NT2/D1 (cell line): ENCODE data around the gene SRC.

Source experiments
- DNase-seq: peaks from one replicate; pipeline ENCODE4 v3.0.0-alpha.2; 2011; ENCODE audit warnings: low read depth, low spot score
- H3K27me3 ChIP-seq: 2 replicates; pipeline ENCODE4 v1.6.0; 2011; ENCODE audit warnings: mild to moderate bottlenecking; ENCODE audit not compliant: insufficient read length, insufficient read depth
- H3K36me3 ChIP-seq: 2 replicates; pipeline ENCODE4 v1.6.1; 2011; ENCODE audit warnings: mild to moderate bottlenecking, low read length, mixed read lengths; ENCODE audit not compliant: insufficient read depth, insufficient read length
- H3K4me1 ChIP-seq: 2 replicates; pipeline ENCODE4 v1.5.1; 2011; ENCODE audit not compliant: insufficient read depth, insufficient read length
- H3K4me3 ChIP-seq: 2 replicates; pipeline ENCODE4 v1.5.1; 2011; ENCODE audit warnings: low read depth; ENCODE audit not compliant: insufficient read length
- H3K9ac ChIP-seq: 2 replicates; pipeline ENCODE4 v1.6.0; 2011; ENCODE audit warnings: low read depth; ENCODE audit not compliant: insufficient read length
- H3K9me3 ChIP-seq: 2 replicates; pipeline ENCODE4 v1.5.1; 2011; ENCODE audit warnings: mild to moderate bottlenecking, low read length; ENCODE audit not compliant: insufficient read depth
- SUZ12 ChIP-seq: IDR thresholded peaks from 2 replicates; pipeline ENCODE4 v1.6.1; 2011; ENCODE audit not compliant: insufficient read length, insufficient read depth; ENCODE audit errors: extremely low read depth
- YY1 ChIP-seq: IDR thresholded peaks from 2 replicates; pipeline ENCODE4 v1.6.1; 2011; ENCODE audit not compliant: insufficient read length, insufficient read depth
- ZNF274 ChIP-seq: IDR thresholded peaks from 2 replicates; pipeline ENCODE4 v1.6.1; 2011; ENCODE audit warnings: mild to moderate bottlenecking, low read depth, low read length

Gene SRC

GRCh38 chr20:37310951-37311350 is 35.0 kb upstream of the SRC start:
- H3K9ac ChIP-seq: no peak overlapping the region
- no peak for TF ChIP-seq SUZ12
- TF ChIP-seq ZNF274: no peak
- no peak for TF ChIP-seq YY1
- peaks cover 63% of the 10 kb centered on the region for H3K36me3 ChIP-seq
- H3K27me3 ChIP-seq: no peaks in the 10 kb centered on the region
- H3K9me3 ChIP-seq: no peaks in the 10 kb centered on the region
- no peak overlapping the region for H3K4me3 ChIP-seq
- no peak for DNase-seq
- H3K4me1 ChIP-seq: peaks cover 23% of the 10 kb centered on the region

GRCh38 chr20:37311710-37312355 is 34.1 kb upstream of the SRC start:
- TF ChIP-seq SUZ12 (no peak), ZNF274 (no peak)
- peaks cover 64% of the 10 kb centered on the region for H3K36me3 ChIP-seq
- H3K27me3 ChIP-seq: no peaks in the 10 kb centered on the region
- no peak overlapping the region for H3K9ac ChIP-seq
- no peak overlapping the region for H3K4me3 ChIP-seq
- no peak for DNase-seq
- no peaks in the 10 kb centered on the region for H3K9me3 ChIP-seq
- peaks cover 24% of the 10 kb centered on the region for H3K4me1 ChIP-seq

- Histone ChIP-seq H3K36me3 (peaks cover 66% of the 10 kb centered on the region), H3K27me3 (no peaks in the 10 kb centered on the region), H3K4me3 (no peak overlapping the region), H3K9me3 (no peaks in the 10 kb centered on the region), H3K9ac (no peak overlapping the region), H3K4me1 (peaks cover 35% of the 10 kb centered on the region)
- TF ChIP-seq YY1: no peak
- no peak for TF ChIP-seq SUZ12
- no peak for DNase-seq
Observed at GRCh38 chr20:37313546-37314091, 32.3 kb upstream of the SRC start.

GRCh38 chr20:37314099-37314498 is 31.8 kb upstream of the SRC start:
- Histone ChIP-seq H3K9me3 (no peaks in the 10 kb centered on the region), H3K36me3 (peaks cover 61% of the 10 kb centered on the region), H3K4me1 (peaks cover 35% of the 10 kb centered on the region), H3K4me3 (no peak overlapping the region), H3K9ac (no peak overlapping the region), H3K27me3 (no peaks in the 10 kb centered on the region)
- TF ChIP-seq ZNF274 (no peak), SUZ12 (no peak), YY1 (no peak)
- no peak for DNase-seq

DNA sequence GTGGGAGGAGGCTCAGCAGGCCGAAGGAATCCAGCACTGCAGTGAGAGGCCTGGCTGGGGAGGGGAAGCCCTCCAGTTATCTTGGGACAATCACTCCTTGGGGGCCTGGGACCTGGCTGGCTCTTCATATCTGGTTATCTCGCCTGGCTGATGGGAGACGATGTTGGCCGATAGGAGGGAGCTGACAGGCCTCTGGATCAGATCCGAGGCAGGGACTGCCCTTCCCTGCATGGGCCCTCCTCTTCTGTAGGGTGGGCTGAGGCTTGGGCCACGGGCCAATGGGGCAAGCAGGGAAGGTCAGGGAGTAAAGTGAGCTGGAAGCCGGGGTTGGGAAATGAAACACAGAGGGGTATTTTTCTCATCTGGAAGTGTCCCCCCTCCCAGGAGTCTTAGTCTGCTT is 31.3 kb upstream of the SRC start:
- H3K36me3 ChIP-seq: peaks cover 56% of the 10 kb centered on the region
- H3K4me1 ChIP-seq: peaks cover 35% of the 10 kb centered on the region
- H3K4me3 ChIP-seq: no peak overlapping the region
- H3K27me3 ChIP-seq: no peaks in the 10 kb centered on the region
- DNase-seq: no peak
- TF ChIP-seq SUZ12 (no peak), YY1 (no peak), ZNF274 (no peak)
- no peaks in the 10 kb centered on the region for H3K9me3 ChIP-seq
- H3K9ac ChIP-seq: peak overlapping the region; percentile 28

DNA sequence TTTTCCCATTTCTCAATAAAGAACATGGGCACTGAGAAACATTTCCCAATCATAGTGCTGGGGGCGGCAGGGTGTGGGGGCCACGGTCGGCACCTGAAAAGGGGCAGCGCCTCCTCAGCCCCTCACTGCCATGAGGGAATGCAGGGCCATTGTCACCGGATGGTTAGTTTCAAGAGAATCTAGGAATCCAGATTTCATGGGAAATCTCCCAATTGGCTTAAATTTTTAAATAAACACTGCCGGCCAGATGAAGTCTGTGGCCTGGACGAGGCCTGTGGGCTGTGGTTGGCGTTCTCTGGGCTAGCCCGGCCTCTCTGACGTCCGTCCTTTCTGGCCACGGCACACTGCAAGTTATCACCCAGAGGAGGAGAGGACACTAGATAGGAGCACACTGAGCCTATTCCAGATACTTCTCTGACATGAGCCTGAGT is 30.9 kb upstream of the SRC start:
- H3K36me3 ChIP-seq: peaks cover 53% of the 10 kb centered on the region
- H3K27me3 ChIP-seq: no peaks in the 10 kb centered on the region
- no peak overlapping the region for H3K4me3 ChIP-seq
- no peak for DNase-seq
- H3K9me3 ChIP-seq: no peaks in the 10 kb centered on the region
- TF ChIP-seq SUZ12 (no peak), YY1 (no peak), ZNF274 (no peak)
- peaks cover 35% of the 10 kb centered on the region for H3K4me1 ChIP-seq
- H3K9ac ChIP-seq: peak overlapping the region; percentile 33

DNA sequence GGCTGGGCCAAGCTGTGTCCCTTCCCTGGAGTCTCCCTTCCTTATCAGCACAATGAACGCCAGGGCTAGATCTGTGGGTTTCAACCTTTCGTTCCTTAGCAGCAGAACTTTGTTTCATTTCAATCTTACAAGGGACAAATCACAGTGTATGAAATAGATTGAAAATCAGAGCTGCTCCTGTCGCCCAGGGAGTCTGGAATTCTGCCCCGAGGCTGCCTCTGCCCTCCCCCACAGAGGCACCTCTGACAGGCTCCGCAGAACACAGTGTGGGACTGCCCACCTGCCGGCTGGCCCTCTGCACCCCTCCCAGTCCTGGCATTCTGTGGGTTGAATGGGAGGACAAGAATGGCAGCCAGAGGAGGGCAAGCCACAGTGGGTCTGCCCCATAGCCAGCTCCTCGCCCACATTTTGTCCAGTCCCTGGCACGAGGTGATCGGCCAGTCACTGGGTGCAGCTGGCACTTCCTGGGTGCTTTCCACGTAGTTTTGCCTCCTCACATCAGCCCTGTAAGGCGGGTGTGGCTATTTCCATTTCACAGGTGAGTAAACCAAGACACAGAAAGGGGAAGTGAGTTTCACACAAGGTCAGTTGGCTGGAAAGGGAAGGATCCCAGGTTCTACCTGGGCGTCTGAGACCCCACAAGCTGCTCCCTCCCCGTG is 30.4 kb upstream of the SRC start:
- Histone ChIP-seq H3K27me3 (no peaks in the 10 kb centered on the region), H3K9ac (peak overlapping the region; percentile 33), H3K9me3 (no peaks in the 10 kb centered on the region), H3K36me3 (peaks cover 48% of the 10 kb centered on the region), H3K4me3 (no peak overlapping the region), H3K4me1 (peaks cover 35% of the 10 kb centered on the region)
- no peak for DNase-seq
- TF ChIP-seq SUZ12: no peak
- no peak for TF ChIP-seq YY1
- no peak for TF ChIP-seq ZNF274
